ENCODE measurements around the gene DNAJC2. TPM values are rescaled to one million over a fixed set of nuclear protein-coding genes. Genes with fewer than 3 reads are reported as not detected.

DNAJC2 gene
- total RNA-seq, 1 experiment from 2014 or later = 21.7 TPM

DNA sequence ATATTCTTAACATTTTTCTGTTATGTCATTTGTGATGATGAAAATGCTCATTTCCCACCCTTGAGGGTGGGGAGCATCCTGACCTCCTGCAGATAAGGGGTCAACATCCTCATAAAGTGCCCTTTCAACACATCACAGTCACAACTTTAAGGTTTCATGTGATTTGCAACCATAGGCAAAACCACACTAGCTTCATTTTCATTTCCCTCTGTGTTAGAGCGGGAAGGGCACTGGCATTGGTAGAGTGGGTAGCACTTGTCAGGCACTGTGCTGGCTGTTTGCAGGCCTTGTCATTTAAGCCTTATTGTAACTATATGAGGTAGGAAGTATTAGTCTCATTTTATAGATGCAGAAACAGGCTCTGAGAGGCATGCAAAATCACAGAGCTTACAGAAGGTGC, 42.7 kb upstream of the DNAJC2 start:
- Histone ChIP-seq H3K4me3 (ENCODE audit: low read length) (no peak overlapping the region), H3K27me3 (ENCODE audit: low read length) (no peaks in the 10 kb centered on the region), H3F3A (ENCODE audit: low read length, unreplicated experiment) (no peaks in the 10 kb centered on the region), H3K9me3 (ENCODE audit: low read length) (no peaks in the 10 kb centered on the region), H3K79me2 (ENCODE audit: low read length) (no peaks in the 10 kb centered on the region), H3K27ac (ENCODE audit: low read length) (no peak overlapping the region), H3K36me3 (ENCODE audit: low read depth, low read length) (no peaks in the 10 kb centered on the region), H3K9ac (ENCODE audit: low read length) (no peak overlapping the region), H2AFZ (ENCODE audit: low read length) (no peak overlapping the region), H3K4me2 (ENCODE audit: low read length) (no peak overlapping the region), H3K4me1 (ENCODE audit: insufficient read depth, low read length) (peaks cover 12% of the 10 kb centered on the region), H4K20me1 (ENCODE audit: low read length) (0 out of 2 replicates have a peak, but pooled peaks cover 3% of the 10 kb centered on the region), H3K9me2 (replicated peaks; ENCODE audit: low read length) (no peaks in the 10 kb centered on the region)
- CTCF ChIA-PET = interaction anchor here (0.6 kb wide), 1 partner anchor 15 kb away, joined by 7 read pairs; no protein-coding TSS in a partner anchor
- POLR2A ChIA-PET (ENCODE audit: unreplicated experiment) = interaction anchor here (0.6 kb wide), 1 partner anchor 237 kb away, joined by 5 read pairs; no protein-coding TSS in a partner anchor
- no TSS peak for BruUV-seq (replicated peaks)
- ATAC-seq (no peak), DNase-seq (no peak)
- intact Hi-C loops (cut with micrococcal nuclease) = no loop called here
- TF ChIP-seq, protein P1, sequence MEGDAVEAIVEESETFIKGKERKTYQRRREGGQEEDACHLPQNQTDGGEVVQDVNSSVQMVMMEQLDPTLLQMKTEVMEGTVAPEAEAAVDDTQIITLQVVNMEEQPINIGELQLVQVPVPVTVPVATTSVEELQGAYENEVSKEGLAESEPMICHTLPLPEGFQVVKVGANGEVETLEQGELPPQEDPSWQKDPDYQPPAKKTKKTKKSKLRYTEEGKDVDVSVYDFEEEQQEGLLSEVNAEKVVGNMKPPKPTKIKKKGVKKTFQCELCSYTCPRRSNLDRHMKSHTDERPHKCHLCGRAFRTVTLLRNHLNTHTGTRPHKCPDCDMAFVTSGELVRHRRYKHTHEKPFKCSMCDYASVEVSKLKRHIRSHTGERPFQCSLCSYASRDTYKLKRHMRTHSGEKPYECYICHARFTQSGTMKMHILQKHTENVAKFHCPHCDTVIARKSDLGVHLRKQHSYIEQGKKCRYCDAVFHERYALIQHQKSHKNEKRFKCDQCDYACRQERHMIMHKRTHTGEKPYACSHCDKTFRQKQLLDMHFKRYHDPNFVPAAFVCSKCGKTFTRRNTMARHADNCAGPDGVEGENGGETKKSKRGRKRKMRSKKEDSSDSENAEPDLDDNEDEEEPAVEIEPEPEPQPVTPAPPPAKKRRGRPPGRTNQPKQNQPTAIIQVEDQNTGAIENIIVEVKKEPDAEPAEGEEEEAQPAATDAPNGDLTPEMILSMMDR (conservative IDR thresholded peaks at IDR 0.05; ENCODE audit: low read depth, low read length) = no peak
- TF ChIP-seq EZH2phosphoT487 (IDR thresholded peaks at IDR 0.05; ENCODE audit: borderline replicate concordance, low read length) (no peak), EZH2 (IDR thresholded peaks at IDR 0.05; ENCODE audit: low read length, unreplicated experiment) (no peak)

DNA sequence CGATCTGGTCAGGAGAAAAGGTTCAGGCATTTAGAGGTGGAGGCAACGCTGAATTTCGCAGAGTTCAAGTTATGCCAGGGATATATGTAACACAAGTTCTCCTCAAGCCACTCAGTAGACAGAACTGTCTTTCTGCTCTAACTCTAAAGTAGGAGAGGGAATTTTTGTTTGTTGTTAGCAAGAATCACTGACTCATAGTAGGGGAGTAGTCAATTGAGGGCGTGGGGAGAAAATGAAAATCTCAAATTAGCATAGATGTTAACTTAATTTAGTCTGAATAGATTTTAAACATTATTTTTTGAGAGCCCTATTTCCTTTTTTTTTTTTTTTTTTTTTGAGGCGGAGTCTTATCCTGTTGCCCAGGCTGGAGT, 37.5 kb upstream of the DNAJC2 start:
- Histone ChIP-seq H3K9me2 (replicated peaks; ENCODE audit: low read length) (no peaks in the 10 kb centered on the region), H2AFZ (ENCODE audit: low read length) (no peak overlapping the region), H3K4me2 (ENCODE audit: low read length) (no peak overlapping the region), H3K9ac (ENCODE audit: low read length) (no peak overlapping the region), H3K4me1 (ENCODE audit: insufficient read depth, low read length) (no peaks in the 10 kb centered on the region), H3K9me3 (ENCODE audit: low read length) (no peaks in the 10 kb centered on the region), H3K27me3 (ENCODE audit: low read length) (no peaks in the 10 kb centered on the region), H3K4me3 (ENCODE audit: low read length) (no peak overlapping the region), H3K79me2 (ENCODE audit: low read length) (no peaks in the 10 kb centered on the region), H3F3A (ENCODE audit: low read length, unreplicated experiment) (no peaks in the 10 kb centered on the region), H4K20me1 (ENCODE audit: low read length) (no peaks in the 10 kb centered on the region), H3K27ac (ENCODE audit: low read length) (no peak overlapping the region), H3K36me3 (ENCODE audit: low read depth, low read length) (no peaks in the 10 kb centered on the region)
- DNase-seq (no peak), ATAC-seq (peak; percentile 37; the same call in 1 of the 2 replicates)
- CTCF ChIA-PET = no interaction called here
- POLR2A ChIA-PET (ENCODE audit: unreplicated experiment) = no interaction called here
- TF ChIP-seq EZH2phosphoT487 (IDR thresholded peaks at IDR 0.05; ENCODE audit: borderline replicate concordance, low read length) = no peak
- TF ChIP-seq, protein P1 (conservative IDR thresholded peaks at IDR 0.05; ENCODE audit: low read depth, low read length) = no peak
- no peak for TF ChIP-seq EZH2 (IDR thresholded peaks at IDR 0.05; ENCODE audit: low read length, unreplicated experiment)
- BruUV-seq (replicated peaks) = no TSS peak
- intact Hi-C loops (cut with micrococcal nuclease) = no loop called here

DNA sequence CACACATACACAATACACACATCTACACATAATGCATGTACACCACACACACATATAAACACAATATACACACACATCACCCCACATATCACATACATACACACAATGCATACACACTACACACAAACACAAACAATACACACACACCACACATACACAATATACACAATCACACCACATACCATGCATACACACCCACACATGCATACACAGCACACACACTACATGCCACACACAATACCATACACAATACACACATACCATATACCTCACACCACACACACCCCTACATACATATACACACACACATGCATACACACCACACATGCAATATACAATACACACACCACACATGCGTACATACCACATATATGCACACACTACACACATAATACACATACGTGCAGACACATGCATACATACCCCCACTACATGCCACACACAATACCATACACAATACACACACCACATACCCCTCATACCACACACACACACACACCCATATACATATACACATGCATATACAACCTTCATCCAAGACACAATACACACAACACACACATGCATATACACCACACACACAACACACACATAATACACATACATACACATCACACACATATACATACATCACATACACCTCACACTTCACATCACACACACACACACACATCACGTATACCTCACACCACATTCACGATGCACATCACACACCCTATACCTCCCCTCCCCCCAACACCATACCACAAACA, 36.9 kb upstream of the DNAJC2 start:
- no peak for DNase-seq
- TF ChIP-seq EZH2phosphoT487 (IDR thresholded peaks at IDR 0.05; ENCODE audit: borderline replicate concordance, low read length) (no peak), EZH2 (IDR thresholded peaks at IDR 0.05; ENCODE audit: low read length, unreplicated experiment) (no peak)
- TF ChIP-seq, protein P1 (conservative IDR thresholded peaks at IDR 0.05; ENCODE audit: low read depth, low read length) = no peak
- no peaks in the 10 kb centered on the region for H3K79me2 ChIP-seq (ENCODE audit: low read length)
- no peaks in the 10 kb centered on the region for H3K27me3 ChIP-seq (ENCODE audit: low read length)
- H3K4me1 ChIP-seq (ENCODE audit: insufficient read depth, low read length) = no peaks in the 10 kb centered on the region
- no peak overlapping the region for H3K4me3 ChIP-seq (ENCODE audit: low read length)
- no peaks in the 10 kb centered on the region for H3K9me3 ChIP-seq (ENCODE audit: low read length)
- no peak overlapping the region for H3K4me2 ChIP-seq (ENCODE audit: low read length)
- BruUV-seq (replicated peaks) = no TSS peak
- intact Hi-C loops (cut with micrococcal nuclease) = no loop called here
- no peak overlapping the region for H3K27ac ChIP-seq (ENCODE audit: low read length)
- H3F3A ChIP-seq (ENCODE audit: low read length, unreplicated experiment) = no peaks in the 10 kb centered on the region
- H4K20me1 ChIP-seq (ENCODE audit: low read length) = no peaks in the 10 kb centered on the region
- no peak for ATAC-seq
- POLR2A ChIA-PET (ENCODE audit: unreplicated experiment) = no interaction called here
- no peak overlapping the region for H3K9ac ChIP-seq (ENCODE audit: low read length)
- no peaks in the 10 kb centered on the region for H3K9me2 ChIP-seq (replicated peaks; ENCODE audit: low read length)
- CTCF ChIA-PET = no interaction called here
- no peak overlapping the region for H2AFZ ChIP-seq (ENCODE audit: low read length)
- no peaks in the 10 kb centered on the region for H3K36me3 ChIP-seq (ENCODE audit: low read depth, low read length)

Measured in PC-3 (cell line).